CD4-positive, alpha-beta T cell treated with Interleukin-21 for 1 hour (primary cell): ENCODE results near the gene VPS4B.
A peak's percentile ranks its signal among the peaks of the same experiment; 100 is the strongest.

Experiments used
- DNase-seq: peaks from one replicate; pipeline ENCODE4 v3.0.0-alpha.2; 2020

The VPS4B gene

DNA sequence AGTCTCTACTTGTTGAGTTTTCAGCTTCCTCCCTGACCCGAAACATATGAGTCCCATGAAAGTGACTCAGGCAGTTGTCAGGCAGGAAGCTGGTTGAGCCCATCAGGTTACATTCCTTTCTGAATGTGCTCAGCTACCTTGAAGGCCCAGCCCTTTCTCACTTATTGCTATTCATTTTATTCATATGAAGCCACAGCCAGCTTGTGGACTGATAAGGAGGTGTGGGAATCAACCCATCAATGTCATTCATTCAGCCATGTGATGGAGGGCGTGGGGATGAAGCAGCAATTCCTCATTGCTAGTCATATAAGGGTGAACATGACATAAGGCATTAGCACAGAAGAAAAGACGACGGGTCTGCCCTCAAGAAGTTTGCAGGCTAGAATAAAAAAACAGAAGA is 5.3 kb upstream of the VPS4B start:
- DNase-seq, result no peak

DNA sequence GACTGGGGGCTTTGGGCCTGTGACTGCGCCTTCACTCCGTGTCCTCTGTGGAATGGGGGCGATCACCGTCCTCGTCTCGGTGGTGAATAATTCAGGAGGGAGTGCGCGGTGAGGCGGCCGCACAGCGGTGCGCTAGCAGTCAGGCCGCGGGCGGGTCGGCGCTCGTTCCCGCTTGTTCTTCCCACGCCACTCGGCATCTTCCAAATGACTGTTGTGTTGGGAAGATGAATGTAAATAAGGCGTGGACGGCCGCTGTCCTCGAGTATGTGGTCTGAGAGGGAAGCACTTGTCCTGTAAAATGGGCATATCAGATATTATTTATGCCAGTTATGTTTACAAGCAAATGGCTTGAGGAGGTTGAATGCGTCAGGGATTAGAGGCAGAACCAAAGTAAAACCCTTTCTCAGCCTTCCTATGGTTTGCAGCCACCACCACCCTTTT is 608 bp upstream of the VPS4B start:
- DNase-seq, result no peak

DNA sequence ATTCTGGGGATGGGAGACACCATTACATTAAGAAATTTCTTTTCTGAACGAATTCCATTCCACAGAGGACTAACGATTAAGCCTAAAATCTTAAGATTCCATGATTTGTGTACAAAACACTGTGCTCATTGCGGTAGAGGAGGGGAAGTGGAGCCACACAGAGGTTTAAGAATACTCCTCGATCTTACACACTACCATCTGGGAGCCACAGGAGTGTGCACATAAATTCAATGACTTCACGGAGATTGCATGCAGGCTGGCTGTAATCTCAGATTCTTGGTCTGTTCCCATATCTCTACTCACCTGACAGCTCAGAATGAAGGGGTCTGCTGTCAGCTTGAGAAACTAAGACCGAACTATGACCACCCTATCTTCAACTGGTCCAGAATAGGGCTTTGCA is 762 bp downstream of the VPS4B start:
- DNase-seq, result no peak

DNA sequence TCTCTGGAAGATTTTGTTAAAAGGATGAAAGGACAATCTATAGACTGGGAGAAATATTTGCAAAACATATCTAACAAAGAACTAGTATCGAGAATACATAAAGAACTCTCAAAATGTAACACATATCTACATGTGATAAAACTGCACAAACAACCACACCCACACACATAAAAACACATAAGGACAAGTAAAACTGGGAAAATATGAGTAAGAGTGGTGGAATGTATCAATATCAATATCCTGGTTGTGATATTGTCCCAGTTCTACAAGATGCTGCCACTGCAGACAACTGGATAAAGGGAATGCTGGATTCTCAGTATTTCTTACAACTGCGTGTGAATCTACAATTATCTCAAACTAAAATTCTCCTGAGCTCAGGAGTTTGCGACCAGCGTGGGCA is 9.3 kb downstream of the VPS4B start:
- no peak for DNase-seq

DNA sequence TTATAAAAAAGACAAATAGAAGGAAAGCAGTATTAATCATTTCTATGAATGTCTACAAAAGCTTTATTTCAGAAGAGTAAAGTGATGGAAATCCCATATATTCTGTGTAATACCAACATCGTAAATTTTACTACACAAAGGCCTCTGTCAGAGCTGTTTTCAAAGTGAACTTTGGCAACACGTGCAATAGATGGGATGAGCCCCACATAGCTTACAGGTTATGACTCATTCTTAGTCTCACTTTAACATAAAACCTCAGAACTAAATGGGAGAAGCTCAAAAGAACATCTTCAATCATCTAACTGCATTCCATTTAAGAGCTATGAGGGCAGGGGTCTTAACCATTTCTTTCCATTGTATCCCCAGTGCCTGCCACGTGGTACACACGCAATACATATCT is 11.5 kb downstream of the VPS4B start:
- DNase-seq, result no peak

DNA sequence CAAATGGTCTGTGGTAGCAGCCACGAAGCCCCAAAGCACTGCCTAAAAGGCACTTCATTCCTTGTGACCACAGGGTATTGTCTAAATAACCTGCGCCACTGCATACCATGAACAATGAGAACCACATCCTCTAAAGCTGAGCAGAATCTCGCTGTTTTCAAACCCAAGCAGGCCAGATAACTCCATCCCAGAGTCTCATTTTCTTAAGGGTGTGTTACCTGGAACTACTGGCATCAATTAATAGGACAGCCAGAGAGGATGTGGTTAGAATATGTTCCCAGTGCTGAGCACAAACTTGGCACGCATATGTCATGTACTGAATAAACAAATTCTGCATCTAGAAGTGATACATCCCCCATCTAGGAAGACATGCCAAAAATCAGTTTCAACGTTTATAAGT is 13.0 kb downstream of the VPS4B start:
- no peak for DNase-seq

DNA sequence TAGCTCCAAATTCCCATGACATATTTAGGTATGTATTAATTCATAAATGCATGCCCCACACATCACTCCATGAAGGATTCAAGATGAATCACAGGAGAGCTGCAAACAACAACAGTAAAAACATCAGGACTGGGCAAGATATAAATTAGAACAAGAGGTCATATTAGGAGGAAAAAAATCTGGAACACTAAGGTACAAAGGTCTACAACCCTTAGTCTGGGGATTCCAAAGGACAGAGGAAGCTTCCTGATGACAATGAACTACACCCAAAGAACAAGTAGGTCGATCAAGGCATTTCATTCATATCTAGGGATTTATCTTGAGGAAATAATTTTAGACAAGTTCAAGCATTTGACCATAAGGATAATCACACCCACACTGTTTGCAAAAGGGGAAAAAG is 14.5 kb downstream of the VPS4B start:
- DNase-seq, result no peak

DNA sequence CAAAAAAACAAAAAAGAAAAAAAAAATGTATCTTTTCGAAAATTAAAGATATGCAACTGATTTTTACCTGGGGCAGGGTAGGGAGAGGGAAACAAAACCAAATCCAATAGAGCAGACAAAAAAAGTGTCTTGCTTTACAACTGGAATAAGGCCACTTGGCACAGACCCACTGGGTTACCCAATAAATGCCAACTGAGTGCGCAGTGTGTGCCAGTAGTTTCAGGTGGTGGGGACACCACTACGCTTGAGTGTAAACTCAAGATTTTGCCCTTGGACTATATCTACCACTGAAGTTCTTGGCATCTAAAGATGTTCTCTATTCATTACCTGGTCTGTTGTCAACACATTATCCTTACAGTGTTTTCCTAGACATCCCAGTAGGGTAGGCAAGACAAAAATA is 16.3 kb downstream of the VPS4B start:
- no peak for DNase-seq

DNA sequence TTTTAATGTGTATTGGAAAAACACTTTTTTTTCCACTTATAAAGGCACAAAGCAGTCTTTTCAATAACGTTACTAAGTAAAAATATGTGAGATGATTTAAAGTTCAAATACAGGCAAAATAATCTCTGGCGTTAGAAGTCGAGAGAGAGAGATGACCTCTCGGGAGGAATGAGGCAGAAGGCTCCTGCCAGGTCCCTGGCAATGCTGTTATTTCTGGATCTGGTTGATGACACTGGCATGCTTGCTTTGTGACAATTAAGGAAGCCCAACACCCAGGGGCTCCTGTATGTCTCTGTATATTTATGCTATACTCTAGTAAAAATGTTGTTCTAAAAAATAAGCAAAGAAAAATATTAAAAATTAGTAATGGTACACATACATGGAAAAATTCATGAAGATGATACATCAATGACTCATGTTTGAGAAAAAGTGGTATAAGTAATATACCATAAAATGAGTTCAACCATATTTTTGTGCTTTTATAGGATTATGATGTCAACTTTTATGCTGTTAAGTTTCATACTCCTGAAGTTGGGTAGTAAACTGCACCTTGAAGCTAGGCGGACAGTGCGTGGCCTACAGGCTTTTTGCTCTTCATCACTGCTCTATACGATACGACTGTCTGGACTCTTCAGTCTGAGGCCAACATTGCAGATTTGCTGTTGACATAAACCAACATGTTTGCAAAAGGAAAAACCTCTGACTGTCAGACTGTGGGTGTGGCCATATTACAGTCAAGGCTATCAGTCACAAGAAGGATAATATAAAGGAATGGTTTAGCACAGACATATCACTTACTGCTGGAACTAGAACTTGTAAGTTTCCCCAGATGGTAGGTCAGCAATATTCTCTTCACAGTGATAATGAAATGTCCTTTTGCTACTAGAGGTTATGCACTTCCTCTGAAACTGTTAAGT is 19.8 kb downstream of the VPS4B start:
- no peak for DNase-seq

DNA sequence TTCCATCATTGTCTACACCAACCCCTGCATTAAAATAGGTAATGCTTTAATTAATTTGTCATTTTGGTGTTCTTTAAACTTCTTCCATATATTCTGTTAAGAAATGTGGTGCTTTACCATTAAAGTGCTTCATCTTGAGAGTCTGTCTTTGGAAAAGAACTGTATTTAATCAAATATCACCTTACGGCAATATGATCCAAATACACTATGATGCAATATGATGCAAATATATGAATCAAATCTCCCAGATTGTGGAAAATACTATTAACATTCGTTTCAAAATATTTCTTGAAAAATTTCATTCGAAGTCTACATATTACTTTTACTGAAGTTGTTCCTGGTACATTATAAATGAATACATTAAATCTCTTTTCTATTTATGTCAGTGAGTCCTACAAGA is 23.0 kb downstream of the VPS4B start:
- no peak for DNase-seq

DNA sequence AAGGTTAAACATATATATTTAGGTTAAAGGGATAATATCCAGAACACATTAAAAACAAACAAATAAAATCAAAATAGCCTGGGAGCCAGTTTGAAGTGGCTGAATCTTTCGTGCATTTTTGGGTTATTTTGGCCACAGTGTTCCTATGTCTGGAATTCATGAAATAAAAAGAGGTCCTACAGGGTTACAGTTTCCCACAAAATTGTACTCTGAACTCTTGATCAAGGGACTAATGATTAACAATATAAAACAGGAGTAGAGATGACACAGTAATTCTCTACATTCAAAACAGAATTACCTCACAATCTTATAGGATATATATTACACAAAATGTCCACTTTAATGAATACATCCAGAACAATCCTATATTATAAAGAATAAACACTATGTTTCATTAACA is 24.9 kb downstream of the VPS4B start:
- DNase-seq, result no peak

DNA sequence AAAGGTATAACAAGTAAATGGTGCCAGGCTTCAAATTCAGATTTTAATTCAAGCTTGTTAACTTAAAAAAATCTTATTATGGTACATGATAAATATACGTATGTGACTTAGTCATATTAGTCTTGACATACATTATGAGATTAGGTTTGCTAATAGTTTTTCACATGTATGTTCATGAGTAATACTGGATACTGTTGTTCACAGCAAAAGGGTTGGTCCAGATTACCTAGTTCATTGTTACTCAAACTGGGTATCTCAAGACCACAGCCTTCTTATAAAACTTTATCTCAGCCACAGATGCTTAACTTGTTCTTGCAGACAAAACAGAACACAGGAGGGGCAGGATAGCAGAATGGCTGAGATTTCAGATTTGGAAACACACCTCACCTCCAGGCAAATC is 26.8 kb downstream of the VPS4B start:
- no peak for DNase-seq

DNA sequence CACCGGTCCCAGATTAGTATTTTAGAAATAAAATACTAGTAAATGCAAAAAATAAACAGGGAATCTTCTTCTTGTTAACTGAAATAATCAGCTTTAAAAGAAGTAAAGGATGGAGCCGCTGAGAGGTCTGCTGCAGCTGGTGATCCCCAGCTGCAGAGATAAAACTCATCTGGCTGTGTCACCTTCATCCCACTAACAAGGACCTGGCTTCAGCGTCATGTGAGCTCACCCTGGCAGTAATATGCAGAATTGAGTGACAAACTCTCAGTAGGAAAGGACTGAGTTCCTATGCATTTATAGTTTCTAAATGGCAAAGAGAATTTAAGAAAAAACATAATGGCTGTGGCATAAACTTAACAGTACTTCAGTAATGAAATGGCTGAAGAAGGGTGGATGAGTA is 27.3 kb downstream of the VPS4B start:
- no peak for DNase-seq

DNA sequence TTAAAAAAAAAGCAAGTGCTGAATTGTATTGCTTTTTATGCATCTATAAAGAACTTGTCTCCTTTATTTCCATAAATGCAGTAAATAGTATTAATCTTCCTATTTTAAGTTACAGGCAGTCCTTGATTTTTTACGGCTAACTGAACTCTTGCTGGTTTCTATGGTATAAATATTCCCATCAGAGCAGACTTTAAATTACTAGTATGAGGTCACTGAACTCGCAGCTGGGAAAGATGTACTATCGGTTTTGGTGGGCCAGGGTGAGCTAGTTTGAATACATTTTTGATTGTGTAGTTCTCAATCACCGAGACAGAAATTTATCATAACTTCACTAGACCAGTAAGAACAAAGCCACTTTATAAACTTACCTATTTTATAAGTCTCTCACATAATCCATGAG is 34.4 kb downstream of the VPS4B start:
- no peak for DNase-seq

DNA sequence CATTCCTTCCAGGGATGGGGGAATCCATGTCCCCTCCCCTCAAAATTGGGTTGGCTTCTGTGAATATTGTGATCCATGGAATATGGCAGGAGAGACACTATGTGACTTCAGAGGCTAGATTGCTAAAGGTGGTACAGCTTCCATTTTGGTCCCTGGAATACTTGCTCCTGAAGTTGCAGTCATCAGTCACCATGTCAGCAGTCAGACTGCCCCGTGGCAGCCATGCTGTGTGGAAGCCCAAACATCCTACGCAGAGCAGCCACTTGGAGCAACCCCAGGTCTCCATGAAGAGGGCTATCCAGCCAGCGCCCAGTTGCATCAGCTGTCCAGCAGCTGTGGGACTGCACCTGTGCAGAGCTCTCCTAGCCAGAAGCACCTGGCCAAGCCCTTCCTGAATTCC is 39.4 kb downstream of the VPS4B start:
- no peak for DNase-seq

DNA sequence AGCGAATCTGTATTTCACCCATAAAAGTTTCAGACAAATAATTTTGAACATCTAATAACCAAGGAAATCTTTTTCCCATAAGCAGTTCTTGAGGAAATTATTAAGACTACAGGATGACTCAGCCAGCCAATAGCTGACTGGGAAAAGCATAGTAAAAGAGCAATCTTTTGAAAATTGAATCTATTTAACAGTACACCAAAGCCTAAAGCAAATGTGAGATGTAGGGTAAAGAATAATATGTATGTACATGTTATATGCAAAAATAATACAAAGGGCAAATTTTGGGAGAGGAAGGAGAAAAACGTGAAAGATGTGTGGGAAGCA is 42.7 kb downstream of the VPS4B start:
- DNase-seq, result no peak

DNA sequence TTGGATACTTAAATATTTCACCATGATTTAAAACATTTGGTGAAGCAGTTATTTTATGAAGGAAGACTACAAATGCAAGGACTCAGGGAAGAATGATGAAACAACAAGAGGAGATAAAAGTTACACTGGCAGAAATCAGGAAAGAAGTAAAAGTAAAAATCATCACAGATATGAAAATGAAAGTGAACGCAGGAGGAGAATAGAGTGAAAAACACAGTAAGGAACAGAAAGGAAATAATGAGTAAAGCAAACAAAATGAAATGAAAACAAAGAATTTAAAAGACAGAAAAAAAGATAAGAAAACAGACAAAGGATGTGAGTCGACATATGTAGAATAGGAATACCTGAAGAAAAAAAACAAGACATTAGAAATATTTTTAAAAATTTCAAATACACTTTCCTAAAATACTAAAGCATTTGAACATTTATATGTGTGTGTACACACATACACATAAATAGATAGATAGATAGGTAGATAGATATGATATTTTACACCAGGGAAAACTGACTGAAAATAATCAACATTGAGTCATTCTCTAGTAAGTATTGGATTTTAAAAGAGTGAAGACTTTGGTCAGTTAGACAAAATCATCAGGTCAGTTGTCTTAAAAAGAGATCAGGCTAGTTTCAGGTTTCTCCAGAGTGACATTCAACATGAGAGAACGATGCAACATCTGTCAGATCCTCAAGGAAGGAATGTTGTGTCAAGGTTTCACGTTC is 43.2 kb downstream of the VPS4B start:
- DNase-seq, result no peak

DNA sequence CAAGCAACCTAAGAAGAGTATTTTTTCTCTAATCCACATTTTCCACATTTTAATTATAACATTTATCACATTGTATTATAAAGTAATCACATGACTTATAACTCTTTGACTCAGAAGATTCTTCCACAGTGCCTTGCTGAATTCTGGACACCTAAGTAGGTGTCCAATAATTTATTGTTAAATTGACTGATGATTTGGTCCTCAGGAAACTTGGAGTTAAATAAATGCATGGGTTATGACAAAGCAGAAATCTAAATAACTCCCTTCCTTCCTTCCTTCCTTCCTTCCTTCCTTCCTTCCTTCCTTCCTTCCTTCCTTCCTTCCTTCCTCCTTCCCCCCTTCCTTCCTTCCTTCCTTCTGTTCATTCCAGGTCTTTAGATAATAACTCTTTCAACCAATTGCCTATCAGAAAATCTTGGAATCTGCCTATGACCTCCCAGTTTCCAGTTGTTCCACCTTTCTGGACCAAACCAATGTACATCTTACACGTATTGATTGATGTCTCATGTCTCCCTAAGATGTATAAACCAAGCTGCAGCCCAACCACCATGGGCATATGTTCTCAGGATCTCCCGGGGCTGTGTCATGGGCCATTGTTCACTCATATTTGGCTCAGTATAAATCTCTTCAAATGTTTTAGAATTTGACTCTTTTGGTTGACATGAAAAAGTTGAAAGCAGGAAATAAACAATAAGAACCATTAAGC is 44.8 kb downstream of the VPS4B start:
- no peak for DNase-seq

DNA sequence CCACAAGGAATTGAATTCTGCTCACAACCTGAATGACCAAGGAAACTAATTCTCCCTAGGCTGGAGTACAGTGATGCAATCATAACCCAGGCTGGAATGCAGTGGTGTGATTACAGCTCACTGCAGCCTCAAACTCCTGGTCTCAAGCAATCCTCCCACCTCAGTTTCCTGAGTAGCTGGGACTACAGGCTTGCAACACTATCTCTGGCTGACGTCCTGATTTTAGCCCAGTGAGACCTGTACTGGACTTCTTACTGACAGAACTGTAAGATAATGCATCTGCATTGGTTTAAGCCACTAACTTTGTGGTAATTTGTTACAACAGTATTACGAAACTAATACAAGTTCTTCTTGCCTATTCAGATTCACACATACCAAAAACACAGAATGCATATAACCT is 45.7 kb downstream of the VPS4B start:
- DNase-seq, result no peak

DNA sequence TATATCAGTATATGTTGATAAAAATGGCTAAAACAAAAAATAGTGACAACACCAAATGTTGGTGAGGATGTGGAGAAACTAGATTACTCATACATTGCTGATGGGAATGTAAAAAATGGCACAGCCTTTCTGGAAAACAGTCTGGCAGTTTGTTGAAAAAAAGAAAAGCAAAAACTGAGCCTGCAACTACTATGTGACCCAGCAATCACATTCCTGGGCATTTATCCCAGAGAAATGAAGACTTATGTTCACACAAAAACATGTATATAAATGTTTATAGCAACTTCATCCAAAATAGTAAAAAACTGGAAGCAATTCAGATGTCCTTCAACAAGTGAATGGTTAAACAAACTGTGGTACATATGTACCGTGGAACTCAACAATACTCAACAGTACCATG is 47.7 kb downstream of the VPS4B start:
- DNase-seq, result no peak

DNA sequence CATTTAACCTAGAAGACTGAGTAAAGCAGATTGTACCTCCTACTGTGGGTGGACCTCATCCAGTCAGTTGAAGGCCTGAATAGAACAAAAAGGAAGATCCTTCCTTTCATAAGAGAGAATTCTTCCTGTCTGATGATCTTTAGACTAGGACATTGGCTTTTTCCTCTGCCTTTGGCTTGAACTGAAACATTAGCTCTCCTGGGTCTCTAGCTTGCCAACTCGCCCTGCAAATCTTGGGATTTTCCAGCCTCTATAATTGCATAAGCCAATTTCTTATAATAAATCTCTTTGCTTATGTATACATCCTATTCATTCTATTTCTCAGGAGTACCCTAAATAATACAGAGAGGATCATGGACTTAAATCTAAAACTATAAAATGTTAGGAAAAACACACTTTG is 49.1 kb downstream of the VPS4B start:
- DNase-seq, result no peak

DNA sequence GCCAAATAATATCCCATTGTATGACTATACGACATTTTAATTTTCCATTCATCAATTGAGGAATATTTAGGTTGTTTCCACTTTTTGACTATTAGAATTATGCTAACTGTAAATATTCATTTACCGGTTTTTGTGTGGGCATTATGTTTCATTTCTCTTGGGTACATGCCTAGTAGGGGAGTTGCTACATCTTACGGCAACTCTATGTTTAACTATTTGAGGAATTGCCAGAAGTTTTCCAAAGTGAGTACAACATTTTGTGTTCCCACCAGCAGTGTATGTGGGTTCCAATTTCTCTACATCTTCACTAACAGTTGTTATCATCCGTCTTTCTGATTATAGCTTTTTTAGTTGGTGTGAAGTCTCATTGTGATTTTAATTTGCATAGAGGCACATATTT is 53.7 kb downstream of the VPS4B start:
- DNase-seq, result no peak

DNA sequence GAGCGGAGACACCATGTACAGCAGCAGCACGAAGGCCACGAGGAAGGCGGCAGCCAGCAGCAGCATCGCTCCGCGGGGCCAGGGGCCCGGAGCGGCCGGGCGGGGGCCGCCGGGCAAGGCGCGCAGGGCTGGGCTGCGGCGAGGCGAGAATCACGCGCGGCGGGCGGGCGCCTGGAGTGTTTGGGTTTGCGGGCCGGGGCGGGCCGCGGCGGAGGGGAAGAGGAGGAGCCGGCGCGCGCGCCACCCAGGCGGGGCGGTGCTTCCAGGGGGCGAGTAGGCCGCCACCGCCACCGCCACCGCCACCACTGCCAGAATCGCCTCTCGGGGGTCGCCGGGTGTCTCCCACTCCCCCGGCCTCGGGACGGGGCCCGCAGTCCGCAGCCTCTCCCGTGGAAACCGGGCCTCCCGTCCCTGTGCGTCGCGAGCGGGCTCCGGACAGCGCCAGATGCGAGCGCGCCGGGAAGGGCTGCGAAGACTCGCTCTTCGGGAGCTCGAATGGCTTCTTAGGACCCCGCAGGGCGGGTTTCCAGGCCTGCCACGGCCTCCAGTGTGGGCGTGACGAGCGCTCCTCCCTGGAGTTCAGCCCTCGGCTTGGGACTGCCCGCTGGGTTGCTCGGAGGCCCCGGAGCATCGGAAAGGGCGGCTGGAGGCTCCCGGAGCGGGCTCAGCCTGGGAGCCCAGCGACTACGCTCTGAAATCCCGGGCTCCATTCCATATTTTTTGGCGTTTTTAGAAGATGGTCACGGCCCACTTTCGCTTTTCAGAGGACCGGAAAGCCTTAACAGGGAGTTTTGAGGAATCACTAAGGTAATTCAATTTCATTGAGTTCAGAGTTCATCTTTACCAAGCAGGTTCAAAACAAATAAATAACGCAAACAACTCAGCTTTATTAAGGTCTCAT is 55.0 kb downstream of the VPS4B start, which contains the start of gene KDSR:
Gene KDSR (minus strand): TSS at position 154 of the 901 bp plus-strand sequence. CDS start 88 bp downstream, at position 66.
- peak; percentile 82 for DNase-seq
